GM19452 (cell line): ENCODE data around the gene MVB12B.
"Not testable (repeated sequence)": the region's sequence is repeated elsewhere in the genome, so short reads cannot be mapped to it uniquely, and the experiment has no call there.

Experiments
- ATAC-seq: cut with Tn5 transposase; IDR thresholded peaks from one replicate; pipeline ENCODE4 v1.9.1; 2021; ENCODE audit not compliant: unreplicated experiment

Gene MVB12B

GRCh38 chr9:126527109-126527825 is 200.6 kb downstream of the MVB12B start:
- no peak for ATAC-seq

GRCh38 chr9:126528111-126528510 is 201.5 kb downstream of the MVB12B start:
- ATAC-seq = no peak

GRCh38 chr9:126528915-126529314 is 202.3 kb downstream of the MVB12B start:
- no peak for ATAC-seq

- no peak for ATAC-seq
These were observed 204.5 kb downstream of the MVB12B start for GRCh38 chr9:126531035-126531571.

- ATAC-seq = no peak
These were observed 205.0 kb downstream of the MVB12B start for GRCh38 chr9:126531591-126531990.

GRCh38 chr9:126532019-126532462 is 205.4 kb downstream of the MVB12B start:
- ATAC-seq = no peak

- no peak for ATAC-seq
These were observed 205.9 kb downstream of the MVB12B start for GRCh38 chr9:126532489-126532888.

- no peak for ATAC-seq
These were observed 206.6 kb downstream of the MVB12B start for GRCh38 chr9:126532951-126533925.

- ATAC-seq = no peak
These were observed 207.3 kb downstream of the MVB12B start for GRCh38 chr9:126533926-126534310.

- ATAC-seq = no peak
These were observed 208.0 kb downstream of the MVB12B start for GRCh38 chr9:126534431-126535186.

GRCh38 chr9:126536131-126536530 is 209.5 kb downstream of the MVB12B start:
- no peak for ATAC-seq

- ATAC-seq = no peak
These were observed 210.3 kb downstream of the MVB12B start for GRCh38 chr9:126536841-126537465.

GRCh38 chr9:126538550-126538949 is 211.9 kb downstream of the MVB12B start:
- ATAC-seq = no peak

GRCh38 chr9:126540398-126540797 is 213.8 kb downstream of the MVB12B start:
- ATAC-seq = not testable (repeated sequence)

GRCh38 chr9:126543490-126543889 is 216.9 kb downstream of the MVB12B start:
- no peak for ATAC-seq

- ATAC-seq = no peak
These were observed 218.5 kb downstream of the MVB12B start for GRCh38 chr9:126545106-126545505.

GRCh38 chr9:126546036-126546435 is 219.4 kb downstream of the MVB12B start:
- no peak for ATAC-seq

GRCh38 chr9:126548312-126548711 is 221.7 kb downstream of the MVB12B start:
- ATAC-seq = no peak

- ATAC-seq = no peak
These were observed 222.8 kb downstream of the MVB12B start for GRCh38 chr9:126549246-126550006.

GRCh38 chr9:126550891-126551351 is 224.3 kb downstream of the MVB12B start:
- no peak for ATAC-seq
